Fibroblast of villous mesenchyme (primary cell): ENCODE results near the gene CDH5. TPM values are rescaled to one million over a fixed set of nuclear protein-coding genes. Genes with fewer than 3 reads are reported as not detected.

Experiments used
- DNase-seq: peaks from one replicate; pipeline ENCODE4 v3.0.0-alpha.2; 2010; ENCODE audit warnings: low read depth
- H3K4me3 ChIP-seq: 2 replicates; pipeline ENCODE4 v1.5.1; 2011; ENCODE audit warnings: low read depth, mild to moderate bottlenecking, low read length
- CTCF ChIP-seq: IDR thresholded peaks from 2 replicates; pipeline ENCODE4 v1.5.1; 2012; ENCODE audit warnings: low read depth, mild to moderate bottlenecking, low read length; ENCODE audit not compliant: insufficient read depth
- total RNA-seq: library from RNA; depleted of rRNA; stranded (reverse); fragments of >200 nt; gene quantifications from 2 replicates; pipeline ENCODE4 v1.2.3, GENCODE V29; 2012

Gene CDH5
- total RNA-seq, 1 donor = not detected

GRCh38 chr16:66374176-66374575 is 7.7 kb downstream of the CDH5 start:
- DNase-seq = no peak
- TF ChIP-seq CTCF = no peak
- no peak overlapping the region for H3K4me3 ChIP-seq

DNA sequence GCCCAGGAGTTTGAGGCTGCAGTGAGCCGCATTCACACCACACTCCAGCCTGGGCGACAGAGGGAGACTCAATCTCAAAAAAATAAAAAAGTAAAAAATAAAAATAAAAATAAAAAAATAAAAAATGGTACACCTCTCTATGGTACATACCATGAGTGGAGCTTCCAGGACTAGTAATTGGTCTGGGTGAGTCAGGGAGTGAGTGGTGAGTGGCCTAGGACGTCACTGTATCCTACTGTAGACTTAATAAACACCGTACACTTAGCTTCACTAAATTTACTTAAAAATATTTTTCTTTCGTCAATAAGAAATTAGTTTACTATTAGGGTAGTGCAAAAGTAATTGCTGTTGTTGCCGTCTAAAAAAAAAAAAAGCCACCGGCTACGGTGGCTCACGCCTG is 9.0 kb downstream of the CDH5 start:
- no peak overlapping the region for H3K4me3 ChIP-seq
- no peak for TF ChIP-seq CTCF
- no peak for DNase-seq

GRCh38 chr16:66376114-66376513 is 9.6 kb downstream of the CDH5 start:
- no peak for TF ChIP-seq CTCF
- DNase-seq = no peak
- no peak overlapping the region for H3K4me3 ChIP-seq

- DNase-seq = no peak
- TF ChIP-seq CTCF = no peak
- H3K4me3 ChIP-seq = no peak overlapping the region
Measured at GRCh38 chr16:66376577-66377305, 10.2 kb downstream of the CDH5 start.

- H3K4me3 ChIP-seq = no peak overlapping the region
- no peak for DNase-seq
- no peak for TF ChIP-seq CTCF
Measured at GRCh38 chr16:66377324-66377723, 10.8 kb downstream of the CDH5 start.

DNA sequence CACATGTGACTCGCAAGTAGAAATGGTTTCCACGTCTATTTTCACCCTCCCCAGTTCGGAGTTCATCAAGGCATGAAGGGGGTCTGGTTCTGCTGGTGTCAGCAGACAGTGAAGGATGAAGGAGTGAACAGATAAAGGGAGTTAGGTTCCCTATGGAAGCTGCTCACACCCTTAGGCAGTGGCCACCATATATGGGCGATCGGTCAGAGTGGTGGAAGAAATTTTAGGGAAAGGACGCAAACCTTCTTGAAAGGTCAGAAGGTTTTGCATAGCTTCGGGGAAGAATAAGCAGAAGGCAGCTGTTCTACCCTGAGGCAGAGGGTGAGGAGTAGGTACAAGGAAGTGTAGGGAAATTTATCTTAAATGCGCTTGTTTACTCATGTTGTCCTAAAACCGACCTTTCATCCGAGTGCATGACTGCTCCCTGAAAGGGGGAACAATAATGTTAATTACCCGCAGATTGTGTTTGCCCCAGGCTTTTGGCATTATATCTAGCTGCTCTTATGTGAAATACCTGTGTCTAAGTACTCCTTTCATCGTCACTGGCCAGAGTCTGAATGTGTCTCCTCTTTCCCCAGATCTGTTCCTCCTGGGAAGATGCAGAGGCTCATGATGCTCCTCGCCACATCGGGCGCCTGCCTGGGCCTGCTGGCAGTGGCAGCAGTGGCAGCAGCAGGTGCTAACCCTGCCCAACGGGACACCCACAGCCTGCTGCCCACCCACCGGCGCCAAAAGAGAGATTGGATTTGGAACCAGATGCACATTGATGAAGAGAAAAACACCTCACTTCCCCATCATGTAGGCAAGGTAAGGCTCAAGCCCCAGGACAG is 12.5 kb downstream of the CDH5 start:
- TF ChIP-seq CTCF = no peak
- H3K4me3 ChIP-seq = no peak overlapping the region
- no peak for DNase-seq
